Naive thymus-derived CD8-positive, alpha-beta T cell (primary cell): ENCODE data around the gene HES7. TPM values are rescaled to one million over a fixed set of nuclear protein-coding genes. Genes with fewer than 3 reads are reported as not detected.
A peak's percentile ranks its signal among the peaks of the same experiment; 100 is the strongest.

Source experiments
- ATAC-seq, 2 donors: fragments of 150-1000 bp; cut with Tn5 transposase in 1 of 2; sonication (Bioruptor Pico), chemical (Tn5 transposase) in 1 of 2; 1 replicate in 1 of 2; 2 replicates in 1 of 2; pipeline ENCODE4 v1.10.0; 2021; ENCODE audit warnings: mild to moderate bottlenecking in 2 of 2, moderate library complexity in 2 of 2
- POLR2A ChIA-PET: fragments of 350-600 bp; sonication (Branson Sonifier 250); formaldehyde crosslinking; loops from one replicate; lab custom pipeline; 2021; ENCODE audit warnings: antibody characterized with exemption; lab: Charles Lee
- DNase-seq, 10 donors: peaks; one replicate each; pipeline versions ENCODE4 v3.0.0 to v3.0.0-alpha.2; 2020 to 2022
- H3K27ac Mint-ChIP-seq, 10 donors: one replicate each; pipeline ENCODE4 v1.8.0; 2020 to 2022; ENCODE audit warnings: mild to moderate bottlenecking in 10 of 10, mixed read lengths in 10 of 10, moderate library complexity in 4 of 10, inconsistent platforms in 1 of 10
- H3K27me3 Mint-ChIP-seq, 5 donors: one replicate each; pipeline ENCODE4 v1.8.0; 2021 to 2022; ENCODE audit warnings: mixed read lengths in 5 of 5
- H3K36me3 Mint-ChIP-seq, 3 donors: one replicate each; pipeline ENCODE4 v1.8.0; 2020 to 2022; ENCODE audit warnings: mixed read lengths in 3 of 3, mild to moderate bottlenecking in 2 of 3, inconsistent platforms in 1 of 3
- H3K4me1 Mint-ChIP-seq, 4 donors: one replicate each; pipeline ENCODE4 v1.8.0; 2021 to 2022; ENCODE audit warnings: mixed read lengths in 4 of 4
- H3K4me3 Mint-ChIP-seq, 10 donors: one replicate each; pipeline ENCODE4 v1.8.0; 2020 to 2022; ENCODE audit warnings: mild to moderate bottlenecking in 10 of 10, mixed read lengths in 10 of 10, moderate library complexity in 6 of 10, inconsistent platforms in 1 of 10
- H3K9me3 Mint-ChIP-seq, 9 donors: one replicate each; pipeline ENCODE4 v1.8.0; 2020 to 2022; ENCODE audit warnings: mixed read lengths in 9 of 9, mild to moderate bottlenecking in 3 of 9, inconsistent platforms in 1 of 9, moderate library complexity in 1 of 9
- polyA plus RNA-seq, 3 donors: library from polyadenylated mRNA; unstranded; fragments of 300-500 nt; fragmentation: Illumina TruSeq; gene quantifications; one replicate each; pipeline ENCODE4 v1.2.3, GENCODE V29; 2021
- total RNA-seq, 8 experiments: library from RNA in 2 of 8; stranded (reverse) in 2 of 8; gene quantifications; one replicate each; pipeline ENCODE4 v1.2.3 and lab custom pipeline; 2021 to 2026

Gene HES7
- total and polyA plus RNA-seq, 5 experiments from 2014 or later, result 0.30 TPM; not detected in 4

DNA sequence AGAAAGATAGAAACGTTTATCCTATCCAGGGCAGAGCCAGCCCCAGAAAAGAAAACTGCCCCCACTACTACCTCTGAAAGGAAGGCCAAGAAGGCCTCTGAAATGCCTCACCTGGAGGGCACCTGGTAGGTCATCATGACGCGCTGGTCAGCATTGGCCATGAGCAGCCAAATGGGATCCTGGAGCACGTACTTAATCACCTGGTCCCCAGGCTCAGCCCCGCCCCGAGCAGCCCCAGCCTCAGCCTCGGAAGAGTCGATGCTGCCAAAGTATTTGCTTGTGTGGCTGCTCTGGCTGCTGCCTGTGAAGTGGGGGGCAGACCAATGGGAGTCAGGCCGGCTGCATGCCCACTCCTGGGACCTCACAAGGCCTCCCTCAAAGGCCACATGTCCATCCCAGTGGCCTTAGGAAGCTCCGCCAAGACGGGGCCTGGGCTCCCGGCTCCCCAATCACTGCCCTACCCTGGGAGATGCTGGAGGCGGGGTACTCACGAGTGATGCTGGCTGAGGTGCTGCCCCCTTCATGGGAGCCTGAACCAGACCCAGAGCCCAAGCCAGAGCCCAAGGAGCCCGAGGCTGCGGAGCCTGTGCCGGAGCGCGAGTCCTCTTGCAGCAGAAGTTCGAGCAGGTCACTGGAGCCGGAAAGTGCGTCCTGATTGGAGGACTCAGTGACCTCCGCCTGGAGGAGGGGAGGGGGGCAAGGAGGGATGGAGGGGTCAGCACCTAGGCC lies 18.4 kb upstream of the HES7 start:
- H3K27me3 Mint-ChIP-seq, result peaks cover 0 to 3% (median 0%) of the 10 kb centered on the region in 5 donors
- POLR2A ChIA-PET, result interaction anchor here (1.1 to 41.9 kb wide), 3 partner anchors 11 to 40 kb away, joined by 4 to 1171 read pairs (median 188); partner anchors contain the start of genes BORCS6, PER1 and TMEM107
- DNase-seq (peak in 6 of 10 donors; percentile 5 to 59 (median 20)), ATAC-seq (no peak)
- no peaks in the 10 kb centered on the region for H3K9me3 Mint-ChIP-seq
- peak overlapping the region in 2 of 10 donors; percentile 56 to 73 for H3K27ac Mint-ChIP-seq
- H3K4me1 Mint-ChIP-seq, result peaks cover 0 to 37% (median 13%) of the 10 kb centered on the region in 4 donors
- peaks cover 0 to 71% (median 27%) of the 10 kb centered on the region in 3 donors for H3K36me3 Mint-ChIP-seq
- H3K4me3 Mint-ChIP-seq, result peak overlapping the region in 4 of 10 donors; percentile 11 to 65 (median 21)

DNA sequence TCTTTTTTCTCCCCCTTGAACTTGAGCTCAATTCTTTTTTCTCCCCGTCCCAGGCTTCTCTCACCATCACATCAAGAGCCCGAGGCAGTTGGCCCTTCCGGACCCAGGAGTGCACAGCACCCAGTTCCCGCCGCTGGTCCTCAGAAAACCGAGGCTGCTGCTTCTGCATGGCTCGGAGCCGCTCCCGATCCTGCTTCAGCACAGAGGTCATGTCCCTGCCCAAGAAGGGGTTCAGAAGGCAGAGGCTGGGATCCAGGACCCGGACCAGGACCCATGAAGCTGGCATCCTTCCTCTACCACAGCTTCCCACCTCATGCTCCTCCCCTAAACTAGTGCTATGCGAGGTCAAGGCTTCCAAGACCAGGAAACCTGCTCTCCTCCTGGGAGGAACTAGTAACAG lies 17.8 kb upstream of the HES7 start:
- Mint-ChIP-seq H3K27ac (peak overlapping the region in 4 of 10 donors; percentile 35 to 82 (median 54)), H3K9me3 (no peaks in the 10 kb centered on the region), H3K4me3 (peak overlapping the region in 4 of 10 donors; percentile 10 to 65 (median 37)), H3K27me3 (peaks cover 0 to 3% (median 0%) of the 10 kb centered on the region in 5 donors), H3K36me3 (peaks cover 0 to 65% (median 24%) of the 10 kb centered on the region in 3 donors), H3K4me1 (peaks cover 0 to 33% (median 10%) of the 10 kb centered on the region in 4 donors)
- POLR2A ChIA-PET, result interaction anchor here (5.2 to 41.9 kb wide), 4 partner anchors 11 to 80 kb away, joined by 29 to 1171 read pairs (median 122); partner anchors contain the start of genes BORCS6, PER1 and TMEM107
- ATAC-seq, result no peak
- peak in 2 of 10 donors; percentile 9 to 19 for DNase-seq

GRCh38 chr17:8141045-8141444 lies 17.1 kb upstream of the HES7 start:
- DNase-seq (peak in 5 of 10 donors; percentile 4 to 29 (median 19)), ATAC-seq (no peak)
- peaks cover 0 to 58% (median 20%) of the 10 kb centered on the region in 3 donors for H3K36me3 Mint-ChIP-seq
- POLR2A ChIA-PET, result interaction anchor here (1.9 to 41.9 kb wide), 7 partner anchors 12 to 81 kb away, joined by 6 to 1171 read pairs (median 37); partner anchors contain the start of genes BORCS6, HES7, PER1 and TMEM107
- H3K4me3 Mint-ChIP-seq, result peak overlapping the region in 4 of 10 donors; percentile 6 to 55 (median 42)
- H3K4me1 Mint-ChIP-seq, result peaks cover 0 to 26% (median 8%) of the 10 kb centered on the region in 4 donors
- H3K27me3 Mint-ChIP-seq, result peaks cover 0 to 5% (median 0%) of the 10 kb centered on the region in 5 donors
- H3K27ac Mint-ChIP-seq, result peak overlapping the region in 6 of 10 donors; percentile 36 to 82 (median 55)
- H3K9me3 Mint-ChIP-seq, result no peaks in the 10 kb centered on the region

- Mint-ChIP-seq H3K36me3 (peaks cover 0 to 51% (median 17%) of the 10 kb centered on the region in 3 donors), H3K4me3 (peak overlapping the region in 2 of 10 donors; percentile 20 to 55), H3K4me1 (peaks cover 0 to 23% (median 8%) of the 10 kb centered on the region in 4 donors), H3K9me3 (no peaks in the 10 kb centered on the region), H3K27me3 (peaks cover 0 to 5% (median 0%) of the 10 kb centered on the region in 5 donors), H3K27ac (peak overlapping the region in 7 of 10 donors; percentile 29 to 82 (median 68))
- peak in 6 of 10 donors; percentile 7 to 59 (median 25) for DNase-seq
- POLR2A ChIA-PET, result interaction anchor here (1.4 to 41.9 kb wide), 11 partner anchors 13 to 155 kb away, joined by 3 to 1171 read pairs (median 29); partner anchors contain the start of genes AURKB, BORCS6, CTC1 and HES7
- ATAC-seq, result no peak
Observed at GRCh38 chr17:8140065-8141029, 16.4 kb upstream of the HES7 start.

- peaks cover 0 to 18% (median 7%) of the 10 kb centered on the region in 4 donors for H3K4me1 Mint-ChIP-seq
- no peak overlapping the region for H3K27ac Mint-ChIP-seq
- H3K36me3 Mint-ChIP-seq, result peaks cover 0 to 36% (median 15%) of the 10 kb centered on the region in 3 donors
- H3K9me3 Mint-ChIP-seq, result no peaks in the 10 kb centered on the region
- H3K27me3 Mint-ChIP-seq, result peaks cover 0 to 5% (median 0%) of the 10 kb centered on the region in 5 donors
- H3K4me3 Mint-ChIP-seq, result no peak overlapping the region
- POLR2A ChIA-PET, result interaction anchor here (0.6 to 41.9 kb wide), 17 partner anchors 12 to 157 kb away, joined by 3 to 1171 read pairs (median 13); partner anchors contain the start of genes AURKB, BORCS6, CTC1 and HES7
- ATAC-seq (peak; percentile 86 to 87), DNase-seq (peak; percentile 87 to 99 (median 97))
Observed at GRCh38 chr17:8138672-8139371, 14.9 kb upstream of the HES7 start.

DNA sequence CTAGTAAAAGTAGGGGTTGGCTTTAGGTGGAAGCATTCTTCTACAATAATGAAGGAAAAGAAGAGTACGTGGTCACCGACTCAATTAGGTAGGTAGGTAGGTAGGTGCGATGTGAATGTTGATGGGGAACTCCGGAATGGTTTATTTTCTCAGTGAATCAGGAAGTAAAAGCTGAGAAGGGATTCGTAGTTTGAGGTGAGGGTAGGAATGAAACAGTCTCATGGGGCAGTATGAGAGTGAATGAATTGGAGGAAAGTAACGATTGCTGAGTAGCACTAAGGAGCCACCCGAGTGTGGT lies 14.4 kb upstream of the HES7 start:
- Mint-ChIP-seq H3K4me1 (peaks cover 0 to 13% (median 6%) of the 10 kb centered on the region in 4 donors), H3K9me3 (no peaks in the 10 kb centered on the region), H3K27me3 (peaks cover 0 to 5% (median 0%) of the 10 kb centered on the region in 5 donors), H3K27ac (no peak overlapping the region), H3K36me3 (peaks cover 0 to 31% (median 12%) of the 10 kb centered on the region in 3 donors), H3K4me3 (no peak overlapping the region)
- POLR2A ChIA-PET, result interaction anchor here (0.7 to 41.9 kb wide), 15 partner anchors 11 to 157 kb away, joined by 3 to 1171 read pairs (median 13); partner anchors contain the start of genes BORCS6, CTC1, HES7 and PER1
- DNase-seq (no peak), ATAC-seq (no peak)

GRCh38 chr17:8137645-8138373 lies 13.9 kb upstream of the HES7 start:
- POLR2A ChIA-PET, result interaction anchor here (0.5 to 41.9 kb wide), 17 partner anchors 8 to 158 kb away, joined by 3 to 1171 read pairs (median 13); partner anchors contain the start of genes BORCS6, CTC1, HES7 and PER1
- no peak overlapping the region for H3K27ac Mint-ChIP-seq
- no peak overlapping the region for H3K4me3 Mint-ChIP-seq
- H3K4me1 Mint-ChIP-seq, result peaks cover 0 to 11% (median 6%) of the 10 kb centered on the region in 4 donors
- ATAC-seq, result no peak
- peaks cover 0 to 5% (median 0%) of the 10 kb centered on the region in 5 donors for H3K27me3 Mint-ChIP-seq
- peak in 2 of 10 donors; percentile 8 to 29 for DNase-seq
- no peaks in the 10 kb centered on the region for H3K9me3 Mint-ChIP-seq
- peaks cover 0 to 27% (median 12%) of the 10 kb centered on the region in 3 donors for H3K36me3 Mint-ChIP-seq

DNA sequence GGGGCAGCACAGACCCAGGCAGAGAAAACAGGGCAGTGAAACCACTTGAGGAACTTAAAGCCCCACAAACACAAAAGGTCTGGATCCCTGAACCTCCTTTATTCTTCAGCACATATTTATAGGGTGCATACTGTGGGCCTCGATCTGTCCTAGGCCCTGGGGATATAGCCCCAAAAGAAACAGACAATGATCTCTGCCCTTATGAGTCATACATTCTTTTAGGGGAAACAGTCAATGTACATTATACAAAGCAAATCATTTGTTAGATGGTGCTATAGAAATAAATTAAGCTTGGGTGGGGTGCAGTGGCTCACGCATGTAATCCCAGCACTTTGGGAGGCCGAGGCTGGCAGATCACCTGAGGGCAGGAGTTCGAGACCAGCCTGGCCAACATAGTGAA lies 10.0 kb upstream of the HES7 start:
- Mint-ChIP-seq H3K9me3 (no peaks in the 10 kb centered on the region), H3K4me3 (no peak overlapping the region), H3K27ac (no peak overlapping the region), H3K36me3 (no peaks in the 10 kb centered on the region), H3K27me3 (peaks cover 0 to 5% (median 0%) of the 10 kb centered on the region in 5 donors), H3K4me1 (no peaks in the 10 kb centered on the region)
- POLR2A ChIA-PET, result interaction anchor here (0.9 kb wide), 1 partner anchor 11 kb away, joined by 5 read pairs; no protein-coding TSS in a partner anchor
- DNase-seq, result no peak
- ATAC-seq, result no peak

DNA sequence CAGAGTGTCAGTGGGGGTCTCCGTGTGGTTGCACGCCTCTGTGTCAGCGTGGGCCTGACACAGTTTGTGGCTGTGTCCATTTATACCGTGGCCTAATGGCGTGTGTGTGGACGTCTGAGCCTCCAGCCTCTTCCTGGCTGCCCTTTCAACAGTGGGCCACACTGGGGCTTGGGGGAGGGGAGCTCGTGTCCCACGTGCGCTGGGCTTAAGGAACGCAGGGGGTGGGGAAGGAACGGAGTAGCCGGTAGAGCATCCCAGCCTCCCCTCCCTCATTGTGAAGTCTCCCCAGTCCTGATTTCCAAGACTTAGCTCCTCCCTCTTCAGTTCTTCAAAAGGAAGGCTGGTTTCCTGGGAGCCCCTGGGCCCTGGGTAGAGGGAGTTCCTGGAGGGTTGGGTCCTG lies 9.5 kb upstream of the HES7 start:
- ATAC-seq, result no peak
- no peaks in the 10 kb centered on the region for H3K9me3 Mint-ChIP-seq
- H3K4me3 Mint-ChIP-seq, result no peak overlapping the region
- H3K27me3 Mint-ChIP-seq, result peaks cover 0 to 5% (median 0%) of the 10 kb centered on the region in 5 donors
- no peaks in the 10 kb centered on the region for H3K4me1 Mint-ChIP-seq
- POLR2A ChIA-PET, result interaction anchor here (0.9 to 1.1 kb wide), 2 partner anchors 11 to 13 kb away, joined by 4 to 5 read pairs; no protein-coding TSS in a partner anchor
- no peak overlapping the region for H3K27ac Mint-ChIP-seq
- no peaks in the 10 kb centered on the region for H3K36me3 Mint-ChIP-seq
- no peak for DNase-seq

- POLR2A ChIA-PET, result interaction anchor here (0.7 kb wide), 1 partner anchor 167 kb away, joined by 4 read pairs; no protein-coding TSS in a partner anchor
- H3K4me3 Mint-ChIP-seq, result no peak overlapping the region
- H3K4me1 Mint-ChIP-seq, result peaks cover 4 to 5% (median 4%) of the 10 kb centered on the region in 4 donors
- H3K27ac Mint-ChIP-seq, result peak overlapping the region in 1 of 10 donors; percentile 74
- ATAC-seq (no peak), DNase-seq (no peak)
- H3K27me3 Mint-ChIP-seq, result peaks cover 0 to 11% (median 0%) of the 10 kb centered on the region in 5 donors
- no peaks in the 10 kb centered on the region for H3K9me3 Mint-ChIP-seq
- no peaks in the 10 kb centered on the region for H3K36me3 Mint-ChIP-seq
Observed at GRCh38 chr17:8131844-8132441, 8.0 kb upstream of the HES7 start.
